K562 (cell line): ENCODE data around the gene DHCR24. TPM values are rescaled to one million over a fixed set of nuclear protein-coding genes. Genes with fewer than 3 reads are reported as not detected.

Experiments used
- ATAC-seq: fragments of 200-7000 bp; cut with Tn5 transposase; 3 replicates; pipeline ENCODE4 v1.9.1; 2020; ENCODE audit warnings: moderate library complexity
- BruUV-seq: library from RNA; stranded (reverse); fragments of 400-500 nt; replicated peaks from 2 replicates; lab custom pipeline; 2021; lab: Mats Ljungman, UMichigan
- CTCF ChIA-PET: fragments of 300-600 bp; formaldehyde crosslinking; extraction: SDS; loops from one replicate; lab custom pipeline; 2021; ENCODE audit warnings: low intra/inter-chr PET ratio; lab: Yijun Ruan, JAX
- POLR2A ChIA-PET: fragments of 300-600, 350-650 bp; sonication (Branson Sonifier 250); formaldehyde crosslinking; extraction: SDS; loops from one replicate; lab custom pipeline; 2021; ENCODE audit warnings: antibody characterized with exemption, inconsistent platforms; lab: Yijun Ruan, JAX
- DNase-seq, 4 experiments: peaks; one replicate each; pipeline versions ENCODE4 v3.0.0 to v3.0.0-alpha.2; 2011 to 2018; ENCODE audit warnings: low spot score in 3 of 4, mixed read lengths in 3 of 4; ENCODE audit errors: extremely low read depth in 1 of 4
- FAIRE-seq: peaks from 2 replicates; lab custom pipeline; 2011; peaks lifted over from hg19 to GRCh38; lab: Jason Lieb, UNC
- H2AFZ ChIP-seq: 2 replicates; pipeline ENCODE4 v1.6.0; 2011; ENCODE audit warnings: low read depth, low read length, control low read depth, inconsistent platforms
- H3K27ac ChIP-seq: fragments of 200-600 bp; 3 replicates; pipeline ENCODE4 v1.8.0; 2011; ENCODE audit warnings: low read depth, mild to moderate bottlenecking, control low read depth, inconsistent platforms, low read length, moderate library complexity, mixed read lengths; ENCODE audit errors: extremely low read depth
- H3K27me3 ChIP-seq, 2 experiments: fragments of 300-600 bp in 1 of 2; 2 replicates in 1 of 2; 3 replicates in 1 of 2; pipeline versions ENCODE4 v1.6.0 to v1.8.0; 2011; ENCODE audit warnings: inconsistent platforms in 2 of 2, low read length in 2 of 2, mild to moderate bottlenecking in 1 of 2, mixed read lengths in 1 of 2, moderate library complexity in 1 of 2; ENCODE audit not compliant: control insufficient read depth in 2 of 2, insufficient read depth in 2 of 2
- H3K36me3 ChIP-seq: fragments of 300-600 bp; 3 replicates; pipeline ENCODE4 v1.8.0; 2011; ENCODE audit warnings: mild to moderate bottlenecking, low read length, inconsistent platforms; ENCODE audit not compliant: control insufficient read depth, insufficient read depth
- H3K4me1 ChIP-seq, 2 experiments: fragments of 200-600 bp in 1 of 2; replicated peaks in 1 of 2; 2 replicates in 1 of 2; 3 replicates in 1 of 2; pipeline versions ENCODE4 v1.5.1 to v1.8.0; 2011; ENCODE audit warnings: inconsistent platforms in 2 of 2, low read length in 2 of 2, mild to moderate bottlenecking in 1 of 2, mixed read lengths in 1 of 2, moderate library complexity in 1 of 2; ENCODE audit not compliant: control insufficient read depth in 2 of 2, insufficient read depth in 2 of 2
- H3K4me2 ChIP-seq: 2 replicates; pipeline ENCODE4 v1.6.1; 2011; ENCODE audit warnings: low read length, control low read depth, inconsistent platforms, mixed read lengths; ENCODE audit not compliant: insufficient read depth
- H3K4me3 ChIP-seq: fragments of 200-600 bp; sonication (generic), shearing (Covaris generic); 2 replicates; pipeline ENCODE4 v1.5.1; 2016; ENCODE audit warnings: control low read depth, inconsistent platforms
- H3K79me2 ChIP-seq: fragments of 200-600 bp; 3 replicates; pipeline ENCODE4 v1.8.0; 2011; ENCODE audit warnings: low read length, inconsistent platforms; ENCODE audit not compliant: control insufficient read depth, insufficient read depth
- H3K9ac ChIP-seq, 2 experiments: 2 replicates each; pipeline versions ENCODE4 v1.6.0 to v1.6.1; 2011; ENCODE audit warnings: low read depth in 2 of 2, low read length in 2 of 2, control low read depth in 1 of 2, inconsistent platforms in 1 of 2, mild to moderate bottlenecking in 1 of 2, mixed read lengths in 1 of 2; ENCODE audit not compliant: insufficient read depth in 1 of 2
- H3K9me1 ChIP-seq: one replicate; pipeline ENCODE4 v1.6.0; 2011; ENCODE audit warnings: inconsistent platforms, mild to moderate bottlenecking, low read length, moderate library complexity; ENCODE audit not compliant: control insufficient read depth, insufficient read depth
- H3K9me3 ChIP-seq: replicated peaks from 2 replicates; pipeline ENCODE4 v1.5.1; 2011; ENCODE audit warnings: low read depth, low read length, inconsistent platforms; ENCODE audit not compliant: control insufficient read depth, insufficient read depth
- H4K20me1 ChIP-seq: replicated peaks from 2 replicates; pipeline ENCODE4 v1.6.1; 2011; ENCODE audit warnings: low read length, inconsistent platforms, mixed read lengths; ENCODE audit not compliant: control insufficient read depth, insufficient read depth
- CTBP1 ChIP-seq: fragments of 450-650 bp; IDR thresholded peaks from 2 replicates; pipeline ENCODE4 v1.6.1; 2016; ENCODE audit warnings: borderline replicate concordance
- DACH1 ChIP-seq: fragments of 450-650 bp; IDR thresholded peaks from 2 replicates; pipeline ENCODE4 v1.6.1; 2018; ENCODE audit not compliant: partially characterized antibody
- HEY1 ChIP-seq: fragments of 250-450 bp; sonication (Bioruptor Pico); IDR thresholded peaks from 2 replicates; pipeline ENCODE4 v1.5.0; 2020; ENCODE audit warnings: mild to moderate bottlenecking, moderate library complexity, borderline replicate concordance
- HNRNPLL ChIP-seq: fragments of 200-400 bp; formaldehyde crosslinking; IDR thresholded peaks from 2 replicates; pipeline ENCODE4 v1.6.1; 2017; ENCODE audit warnings: low read length, low read depth, mild to moderate bottlenecking; ENCODE audit not compliant: poor library complexity, severe bottlenecking
- NRF1 ChIP-seq, 2 experiments: fragments of 450-650 bp; IDR thresholded peaks in 1 of 2; conservative IDR thresholded peaks in 1 of 2; 2 replicates each; pipeline ENCODE4 v1.6.1; 2014; ENCODE audit warnings: mild to moderate bottlenecking in 2 of 2
- SIX5 ChIP-seq, 2 experiments: IDR thresholded peaks; 2 replicates each; pipeline ENCODE4 v1.6.1; 2011; ENCODE audit warnings: low read length in 2 of 2, borderline replicate concordance in 1 of 2, low read depth in 1 of 2, mild to moderate bottlenecking in 1 of 2, moderate library complexity in 1 of 2; ENCODE audit not compliant: insufficient read depth in 1 of 2
- SMARCA4 ChIP-seq: fragments of 450-650 bp; IDR thresholded peaks from 2 replicates; pipeline ENCODE4 v1.6.1; 2016
- YBX1 ChIP-seq: fragments of 450-650 bp; IDR thresholded peaks from 2 replicates; pipeline ENCODE4 v1.7.1; 2016; ENCODE audit warnings: mild to moderate bottlenecking
- ZNF134 ChIP-seq: fragments of 250-450 bp; sonication (Bioruptor Pico); conservative IDR thresholded peaks from 2 replicates; pipeline ENCODE4 v1.4.0; 2020
- WGBS: fragments of 100-300 bp; shearing (Covaris generic); methylation state at CpG from one replicate; pipeline ENCODE4 v1.1.6; 2016; ENCODE audit warnings: low coverage, mixed read lengths; ENCODE audit not compliant: insufficient coverage; ENCODE audit errors: missing lambda C conversion rate; 5-methylcytosine and 5-hydroxymethylcytosine counted together
- in situ Hi-C: fragments of 300-500 bp; cut with MboI; formaldehyde crosslinking; loops from 4 replicates; pipeline ENCODE4 v1.15.0; 2018; ENCODE audit warnings: inconsistent platforms, mixed read lengths
- intact Hi-C: fragments of 100-400 bp; cut with micrococcal nuclease; formaldehyde crosslinking; loops from 2 replicates; pipeline ENCODE4 v1.14.2; 2022
- polyA plus RNA-seq, 8 experiments: library from polyadenylated mRNA; depleted of rRNA in 4 of 8; stranded (reverse) in 5 of 8; unstranded in 3 of 8; fragments of >200 nt; fragmentation: Nextera tagmentation in 2 of 8; fragmentation: Illumina TruSeq in 1 of 8; extraction: Ambion mirVana in 2 of 8; extraction: Trizol in 1 of 8; gene quantifications; 2 replicates each; pipeline versions ENCODE4 v1.2.1 to v1.2.3, GENCODE V29; 2011 to 2014; ENCODE audit warnings: inconsistent platforms in 1 of 8, missing spikeins in 1 of 8
- total RNA-seq, 7 experiments: library from RNA; depleted of rRNA in 6 of 7; stranded (reverse); fragments of >200 nt in 6 of 7; fragmentation: Illumina TruSeq in 2 of 7; extraction: Trizol in 2 of 7; gene quantifications; 2 replicates each; pipeline versions ENCODE4 v1.2.1 to v1.2.3, GENCODE V29; 2011 to 2021; ENCODE audit warnings: low replicate concordance in 1 of 7
- TF ChIP-seq, protein P1 (sequence below): fragments of 200-800 bp; sonication (Bioruptor generic); IDR thresholded peaks from 2 replicates; pipeline ENCODE4 v1.6.1; 2016; ENCODE audit warnings: missing genetic modification characterization, missing compliant biosample characterization

Gene DHCR24
- total and polyA plus RNA-seq, 9 of the 15 experiments (the other 6 are each of a cell fraction or from before 2014, with no cell fraction given) = 23.4 to 161 (median 79.9) TPM

DNA sequence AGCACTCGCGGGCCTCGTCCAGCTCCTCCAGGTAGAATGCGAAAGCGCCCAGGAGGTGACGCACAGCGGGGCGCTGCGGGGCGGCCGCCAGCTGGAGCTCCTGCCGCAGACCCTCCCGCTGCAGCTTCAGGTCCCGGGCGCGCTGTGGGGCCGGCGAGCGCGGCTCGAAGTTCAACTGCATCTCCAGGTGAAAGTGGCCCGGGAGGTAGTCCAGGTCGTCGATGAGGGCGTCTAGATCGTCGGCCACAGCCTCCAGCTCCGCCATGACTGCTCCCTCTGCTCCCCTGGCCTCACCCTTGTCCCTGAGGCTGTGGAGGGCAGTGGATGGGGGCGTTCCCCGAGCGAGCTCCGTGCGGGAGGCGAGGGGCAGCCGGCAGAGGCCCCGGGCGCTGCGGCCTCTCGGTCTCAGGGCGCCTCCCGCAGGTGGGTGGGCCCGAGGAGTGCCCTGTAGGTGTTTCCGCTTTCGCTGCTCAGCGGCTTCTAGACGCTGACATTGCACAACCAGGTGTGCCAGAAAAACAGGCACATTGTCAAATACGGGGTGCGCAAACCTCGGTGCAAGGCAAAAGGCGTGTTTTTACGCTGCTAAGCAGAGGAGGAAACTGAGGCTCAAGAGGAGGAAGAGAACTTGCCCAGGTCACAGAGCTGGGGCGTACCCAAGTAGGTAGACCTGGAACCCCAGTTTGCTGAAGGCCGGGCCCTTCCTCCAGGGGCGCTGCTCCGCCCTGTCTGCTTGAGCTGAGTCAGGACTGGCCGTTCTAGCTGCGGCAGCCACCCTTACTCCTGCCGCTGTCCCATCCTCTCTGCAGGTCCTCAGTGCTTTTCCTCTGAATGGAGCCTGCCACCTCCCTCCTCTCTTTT, 85.9 kb downstream of the DHCR24 start, which contains the start of gene TTC22:
Gene TTC22 (minus strand): TSS at position 425 of the 861 bp plus-strand sequence. CDS start 160 bp downstream, at position 265.
- Histone ChIP-seq H2AFZ (peak within 1 kb of the TSS; percentile 82), H4K20me1 (peaks cover 6% of the 10 kb centered on the region), H3K27me3 (peaks cover 12 to 59% of the 10 kb centered on the region in 2 experiments; a peak in 4 of 5 replicates), H3K36me3 (no peaks in the 10 kb centered on the region), H3K9me1 (no peaks in the 10 kb centered on the region), H3K79me2 (no peaks in the 10 kb centered on the region), H3K4me3 (peak within 1 kb of the TSS; percentile 25; the same call in 1 of the 2 replicates), H3K9ac (peak within 1 kb of the TSS in 1 of 2 experiments; percentile 77; a peak in 2 of 4 replicates), H3K4me2 (peak within 1 kb of the TSS; percentile 81), H3K27ac (no peak within 1 kb of the TSS), H3K4me1 (peaks cover 5 to 19% of the 10 kb centered on the region in 2 experiments; a peak in 2 of 5 replicates), H3K9me3 (no peaks in the 10 kb centered on the region)
- WGBS = 13% methylated on average over 47 of the region's 58 CpGs
- in situ Hi-C loops (no loop called here), intact Hi-C loops (no loop called here)
- peak; percentile 61 to 71 (median 66) for DNase-seq
- CTCF ChIA-PET = interaction anchor here (2.0 kb wide), 1 partner anchor 129 kb away, joined by 7 read pairs; no protein-coding TSS in a partner anchor
- peak; percentile 93 for ATAC-seq
- FAIRE-seq = peak; percentile 81
- POLR2A ChIA-PET = interaction anchor here (0.6 to 1.2 kb wide), 8 partner anchors 8 to 699 kb away, joined by 3 to 5 read pairs (median 3); partner anchors contain the start of gene DHCR24
- no TSS peak for BruUV-seq
- 0 out of 2 replicates have a peak, but pooled peaks have one; percentile 41 for TF ChIP-seq SMARCA4
- no peak for TF ChIP-seq YBX1
- TF ChIP-seq DACH1 = no peak
- TF ChIP-seq ZNF134 = no peak
- TF ChIP-seq CTBP1 = peak; percentile 72; the same call in 1 of the 2 replicates
- TF ChIP-seq NRF1 (conservative IDR thresholded peaks at IDR 0.05 in 1 of 2, IDR thresholded peaks at IDR 0.05 in 1 of 2) = 0 out of 4 replicates have a peak, but pooled peaks of 1 of the 2 experiments have one; percentile 15
- TF ChIP-seq, protein P1, sequence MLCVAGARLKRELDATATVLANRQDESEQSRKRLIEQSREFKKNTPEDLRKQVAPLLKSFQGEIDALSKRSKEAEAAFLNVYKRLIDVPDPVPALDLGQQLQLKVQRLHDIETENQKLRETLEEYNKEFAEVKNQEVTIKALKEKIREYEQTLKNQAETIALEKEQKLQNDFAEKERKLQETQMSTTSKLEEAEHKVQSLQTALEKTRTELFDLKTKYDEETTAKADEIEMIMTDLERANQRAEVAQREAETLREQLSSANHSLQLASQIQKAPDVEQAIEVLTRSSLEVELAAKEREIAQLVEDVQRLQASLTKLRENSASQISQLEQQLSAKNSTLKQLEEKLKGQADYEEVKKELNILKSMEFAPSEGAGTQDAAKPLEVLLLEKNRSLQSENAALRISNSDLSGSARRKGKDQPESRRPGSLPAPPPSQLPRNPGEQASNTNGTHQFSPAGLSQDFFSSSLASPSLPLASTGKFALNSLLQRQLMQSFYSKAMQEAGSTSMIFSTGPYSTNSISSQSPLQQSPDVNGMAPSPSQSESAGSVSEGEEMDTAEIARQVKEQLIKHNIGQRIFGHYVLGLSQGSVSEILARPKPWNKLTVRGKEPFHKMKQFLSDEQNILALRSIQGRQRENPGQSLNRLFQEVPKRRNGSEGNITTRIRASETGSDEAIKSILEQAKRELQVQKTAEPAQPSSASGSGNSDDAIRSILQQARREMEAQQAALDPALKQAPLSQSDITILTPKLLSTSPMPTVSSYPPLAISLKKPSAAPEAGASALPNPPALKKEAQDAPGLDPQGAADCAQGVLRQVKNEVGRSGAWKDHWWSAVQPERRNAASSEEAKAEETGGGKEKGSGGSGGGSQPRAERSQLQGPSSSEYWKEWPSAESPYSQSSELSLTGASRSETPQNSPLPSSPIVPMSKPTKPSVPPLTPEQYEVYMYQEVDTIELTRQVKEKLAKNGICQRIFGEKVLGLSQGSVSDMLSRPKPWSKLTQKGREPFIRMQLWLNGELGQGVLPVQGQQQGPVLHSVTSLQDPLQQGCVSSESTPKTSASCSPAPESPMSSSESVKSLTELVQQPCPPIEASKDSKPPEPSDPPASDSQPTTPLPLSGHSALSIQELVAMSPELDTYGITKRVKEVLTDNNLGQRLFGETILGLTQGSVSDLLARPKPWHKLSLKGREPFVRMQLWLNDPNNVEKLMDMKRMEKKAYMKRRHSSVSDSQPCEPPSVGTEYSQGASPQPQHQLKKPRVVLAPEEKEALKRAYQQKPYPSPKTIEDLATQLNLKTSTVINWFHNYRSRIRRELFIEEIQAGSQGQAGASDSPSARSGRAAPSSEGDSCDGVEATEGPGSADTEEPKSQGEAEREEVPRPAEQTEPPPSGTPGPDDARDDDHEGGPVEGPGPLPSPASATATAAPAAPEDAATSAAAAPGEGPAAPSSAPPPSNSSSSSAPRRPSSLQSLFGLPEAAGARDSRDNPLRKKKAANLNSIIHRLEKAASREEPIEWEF (CRISPR knock-in tag) = no peak
- TF ChIP-seq HEY1 (CRISPR knock-in tag) = no peak
- TF ChIP-seq SIX5 (IDR thresholded peaks at IDR 0.05; ENCODE audit: borderline replicate concordance in 1 of 2, insufficient read depth in 1 of 2, low read depth in 1 of 2, low read length in 2 of 2) = no peak
- TF ChIP-seq HNRNPLL = peak; percentile 16
